ENCODE data around the gene KCTD5.
A peak's percentile ranks its signal among the peaks of the same experiment; 100 is the strongest.
"Not testable (repeated sequence)": the region's sequence is repeated elsewhere in the genome, so short reads cannot be mapped to it uniquely, and the experiment has no call there.

KCTD5 gene

GRCh38 chr16:2710021-2710710, 27.8 kb downstream of the KCTD5 start:
- DNase-seq (ENCODE audit: low spot score) = no peak

GRCh38 chr16:2710711-2711231, 28.4 kb downstream of the KCTD5 start:
- DNase-seq (ENCODE audit: low spot score) = no peak

GRCh38 chr16:2711370-2712062, 29.2 kb downstream of the KCTD5 start:
- DNase-seq (ENCODE audit: low spot score) = peak; percentile 64

GRCh38 chr16:2712063-2712441, 29.7 kb downstream of the KCTD5 start:
- DNase-seq (ENCODE audit: low spot score) = no peak

GRCh38 chr16:2712546-2712945, 30.2 kb downstream of the KCTD5 start:
- DNase-seq (ENCODE audit: low spot score) = peak; percentile 51

- DNase-seq (ENCODE audit: low spot score) = peak; percentile 44
Measured at GRCh38 chr16:2713523-2713922, 31.2 kb downstream of the KCTD5 start.

- no peak for DNase-seq (ENCODE audit: low spot score)
Measured at GRCh38 chr16:2713985-2714774, 31.9 kb downstream of the KCTD5 start.

GRCh38 chr16:2715064-2715463, 32.7 kb downstream of the KCTD5 start:
- no peak for DNase-seq (ENCODE audit: low spot score)

GRCh38 chr16:2715519-2715918, 33.2 kb downstream of the KCTD5 start:
- DNase-seq (ENCODE audit: low spot score) = peak; percentile 81

GRCh38 chr16:2715966-2716885, 33.9 kb downstream of the KCTD5 start:
- DNase-seq (ENCODE audit: low spot score) = peak; percentile 64

- peak; percentile 46 for DNase-seq (ENCODE audit: low spot score)
Measured at GRCh38 chr16:2716948-2717347, 34.6 kb downstream of the KCTD5 start.

GRCh38 chr16:2717383-2718263, 35.3 kb downstream of the KCTD5 start:
- DNase-seq (ENCODE audit: low spot score) = peak; percentile 60

- no peak for DNase-seq (ENCODE audit: low spot score)
Measured at GRCh38 chr16:2719328-2720063, 37.2 kb downstream of the KCTD5 start.

GRCh38 chr16:2720064-2720457, 37.7 kb downstream of the KCTD5 start, which contains the start of gene PRSS27:
Gene PRSS27 (minus strand): TSS chr16:2720224. CDS start chr16:2720160, 64 bp downstream.
- DNase-seq (ENCODE audit: low spot score) = no peak

GRCh38 chr16:2720719-2721633, 38.7 kb downstream of the KCTD5 start:
- DNase-seq (ENCODE audit: low spot score) = peak; percentile 89

GRCh38 chr16:2721634-2722173, 39.4 kb downstream of the KCTD5 start:
- not testable (repeated sequence) for DNase-seq (ENCODE audit: low spot score)

- no peak for DNase-seq (ENCODE audit: low spot score)
Measured at GRCh38 chr16:2724088-2724676, 41.9 kb downstream of the KCTD5 start.

- DNase-seq (ENCODE audit: low spot score) = no peak
Measured at GRCh38 chr16:2724816-2725348, 42.6 kb downstream of the KCTD5 start.

Data from left forelimb (tissue), 1 donor.